ENCODE measurements around the gene TBC1D32.
"Not testable (repeated sequence)": the region's sequence is repeated elsewhere in the genome, so short reads cannot be mapped to it uniquely, and the experiment has no call there.

The TBC1D32 gene, protein sequence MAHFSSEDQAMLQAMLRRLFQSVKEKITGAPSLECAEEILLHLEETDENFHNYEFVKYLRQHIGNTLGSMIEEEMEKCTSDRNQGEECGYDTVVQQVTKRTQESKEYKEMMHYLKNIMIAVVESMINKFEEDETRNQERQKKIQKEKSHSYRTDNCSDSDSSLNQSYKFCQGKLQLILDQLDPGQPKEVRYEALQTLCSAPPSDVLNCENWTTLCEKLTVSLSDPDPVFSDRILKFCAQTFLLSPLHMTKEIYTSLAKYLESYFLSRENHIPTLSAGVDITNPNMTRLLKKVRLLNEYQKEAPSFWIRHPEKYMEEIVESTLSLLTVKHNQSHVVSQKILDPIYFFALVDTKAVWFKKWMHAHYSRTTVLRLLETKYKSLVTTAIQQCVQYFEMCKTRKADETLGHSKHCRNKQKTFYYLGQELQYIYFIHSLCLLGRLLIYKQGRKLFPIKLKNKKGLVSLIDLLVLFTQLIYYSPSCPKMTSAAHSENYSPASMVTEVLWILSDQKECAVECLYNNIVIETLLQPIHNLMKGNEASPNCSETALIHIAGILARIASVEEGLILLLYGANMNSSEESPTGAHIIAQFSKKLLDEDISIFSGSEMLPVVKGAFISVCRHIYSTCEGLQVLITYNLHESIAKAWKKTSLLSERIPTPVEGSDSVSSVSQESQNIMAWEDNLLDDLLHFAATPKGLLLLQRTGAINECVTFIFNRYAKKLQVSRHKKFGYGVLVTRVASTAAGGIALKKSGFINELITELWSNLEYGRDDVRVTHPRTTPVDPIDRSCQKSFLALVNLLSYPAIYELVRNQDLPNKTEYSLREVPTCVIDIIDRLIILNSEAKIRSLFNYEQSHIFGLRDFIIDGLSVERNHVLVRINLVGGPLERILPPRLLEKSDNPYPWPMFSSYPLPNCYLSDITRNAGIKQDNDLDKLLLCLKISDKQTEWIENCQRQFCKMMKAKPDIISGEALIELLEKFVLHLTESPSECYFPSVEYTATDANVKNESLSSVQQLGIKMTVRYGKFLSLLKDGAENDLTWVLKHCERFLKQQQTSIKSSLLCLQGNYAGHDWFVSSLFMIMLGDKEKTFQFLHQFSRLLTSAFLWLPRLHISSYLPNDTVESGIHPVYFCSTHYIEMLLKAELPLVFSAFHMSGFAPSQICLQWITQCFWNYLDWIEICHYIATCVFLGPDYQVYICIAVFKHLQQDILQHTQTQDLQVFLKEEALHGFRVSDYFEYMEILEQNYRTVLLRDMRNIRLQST

DNA sequence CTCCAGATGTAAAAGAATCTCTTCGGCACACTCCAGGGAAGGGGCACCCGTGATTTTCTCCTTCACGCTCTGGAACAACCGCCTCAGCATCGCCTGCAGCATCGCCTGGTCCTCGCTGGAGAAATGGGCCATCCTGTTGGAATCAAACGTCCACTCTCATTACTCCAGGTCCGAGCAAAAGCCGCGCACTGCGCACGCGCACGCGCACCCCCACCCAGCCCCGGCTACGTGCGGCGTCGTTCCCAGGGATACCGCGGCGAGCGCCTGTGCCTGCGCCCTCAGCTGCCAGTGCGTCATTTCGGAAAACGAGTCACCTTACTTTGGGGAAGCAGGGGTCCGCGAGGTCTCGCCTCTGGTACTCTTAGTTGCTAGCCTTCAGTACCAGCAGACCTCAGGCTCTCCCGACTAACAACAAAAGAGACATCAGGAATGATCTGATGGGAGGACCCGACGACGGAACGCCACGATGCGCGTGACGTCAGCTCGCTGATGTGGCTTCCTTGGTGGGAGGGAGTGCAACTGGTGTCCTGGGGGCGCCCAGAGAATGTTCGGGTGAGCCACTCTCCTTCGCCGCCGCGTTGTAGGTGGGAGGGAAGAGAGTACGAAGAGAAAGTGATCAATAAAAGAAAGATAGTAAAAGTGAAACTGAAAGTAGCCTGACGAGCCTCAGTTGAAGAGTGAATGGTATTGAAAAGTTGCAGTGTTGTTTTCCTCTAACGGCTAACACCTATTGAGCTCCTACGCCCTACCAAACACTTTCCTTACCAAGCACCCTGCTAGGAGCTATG is at the start of gene TBC1D32:
Gene TBC1D32, minus strand, starts transcription at position 182 of the 788 bp plus-strand sequence. Its CDS starts 50 bp downstream, at position 132.
- DNase-seq, result peak; percentile 81

GRCh38 chr6:121383478-121383877 is 49.2 kb upstream of the TBC1D32 start:
- DNase-seq, result no peak

- peak; percentile 3 for DNase-seq
Measured at GRCh38 chr6:121382467-121383121, 48.3 kb upstream of the TBC1D32 start.

DNA sequence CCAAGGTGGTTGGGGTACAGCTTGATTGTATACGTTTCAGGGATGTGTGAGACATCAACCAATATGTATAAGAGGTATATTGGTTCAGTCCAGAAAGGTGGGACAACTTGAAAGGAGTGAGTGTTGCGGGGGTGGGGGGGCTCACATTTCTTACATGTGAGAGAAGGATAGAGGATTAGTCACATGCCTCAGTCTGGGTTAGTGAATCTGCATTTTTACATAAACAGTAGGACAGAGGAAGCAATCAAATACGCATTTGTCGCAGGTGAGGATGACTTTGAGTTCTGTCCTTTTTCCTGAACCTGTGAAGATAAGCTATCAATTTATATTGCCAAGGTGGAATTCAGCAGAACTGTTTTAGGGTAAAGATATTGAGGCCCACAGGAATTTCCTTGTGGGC is 42.1 kb upstream of the TBC1D32 start:
- DNase-seq, result no peak

- DNase-seq, result not testable (repeated sequence)
Measured at GRCh38 chr6:121374219-121374618, 39.9 kb upstream of the TBC1D32 start.

- no peak for DNase-seq
Measured at GRCh38 chr6:121365536-121366521, 31.5 kb upstream of the TBC1D32 start.

- no peak for DNase-seq
Measured at GRCh38 chr6:121356575-121356974, 22.3 kb upstream of the TBC1D32 start.

GRCh38 chr6:121354764-121355163 is 20.5 kb upstream of the TBC1D32 start:
- no peak for DNase-seq

DNA sequence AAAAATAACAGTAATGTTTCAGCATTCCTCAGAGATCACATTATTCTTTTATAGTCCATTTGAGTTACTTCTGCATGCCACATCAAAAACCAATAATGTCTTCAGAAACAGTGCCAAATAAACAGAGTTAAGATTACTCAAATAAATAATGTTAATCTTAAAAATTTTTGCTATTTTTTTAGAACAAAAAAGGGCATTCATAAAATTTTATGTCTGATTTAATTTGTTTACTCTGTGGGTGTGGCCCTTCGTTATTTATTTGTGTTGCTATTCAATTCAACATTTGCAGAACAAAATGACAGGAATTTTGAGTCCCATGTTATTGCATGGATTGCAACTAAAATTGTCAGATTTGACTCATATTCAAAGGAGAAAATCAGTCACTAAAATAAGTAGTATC is 18.7 kb upstream of the TBC1D32 start:
- DNase-seq, result no peak

DNA sequence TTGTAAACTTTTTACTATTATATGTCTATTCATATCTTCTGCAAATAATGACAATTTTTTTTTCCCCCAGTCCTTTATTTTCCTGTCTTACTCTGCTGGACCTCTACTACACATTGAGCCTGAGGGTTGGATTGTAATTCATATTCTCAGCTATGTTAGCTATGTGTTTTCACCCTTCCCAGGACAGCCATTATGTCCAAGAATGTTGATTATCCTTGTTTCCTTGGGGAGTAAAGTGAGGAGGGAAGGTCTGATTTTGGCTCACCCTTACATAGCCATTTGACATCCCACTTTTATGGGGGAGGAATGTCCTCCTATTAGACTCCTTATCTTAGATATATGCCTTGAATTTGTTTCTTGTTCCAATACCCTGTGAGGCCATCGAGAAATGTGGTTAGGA is 17.6 kb upstream of the TBC1D32 start:
- no peak for DNase-seq

DNA sequence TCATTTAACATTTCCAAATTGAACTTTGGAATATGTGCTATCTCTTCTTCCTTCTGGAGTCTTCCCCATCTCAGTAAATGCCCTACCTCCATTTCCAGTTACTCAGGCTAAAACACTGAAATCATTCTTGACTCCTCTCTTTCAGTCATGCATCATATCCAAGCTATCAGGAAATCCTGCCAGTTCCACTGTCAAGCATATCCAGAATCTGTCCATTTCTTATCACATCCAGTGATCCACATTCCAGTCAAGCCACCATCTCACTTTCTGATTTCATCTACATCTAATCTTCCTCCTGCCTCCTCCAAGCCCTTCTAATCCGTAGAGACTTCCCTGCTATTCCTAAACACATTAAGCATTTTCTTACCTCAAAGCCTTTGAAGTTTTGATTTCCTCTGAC is 15.3 kb upstream of the TBC1D32 start:
- DNase-seq, result no peak

- no peak for DNase-seq
Measured at GRCh38 chr6:121347484-121347883, 13.2 kb upstream of the TBC1D32 start.

GRCh38 chr6:121344539-121344938 is 10.3 kb upstream of the TBC1D32 start:
- DNase-seq, result no peak

- no peak for DNase-seq
Measured at GRCh38 chr6:121339639-121340226, 5.5 kb upstream of the TBC1D32 start.

DNA sequence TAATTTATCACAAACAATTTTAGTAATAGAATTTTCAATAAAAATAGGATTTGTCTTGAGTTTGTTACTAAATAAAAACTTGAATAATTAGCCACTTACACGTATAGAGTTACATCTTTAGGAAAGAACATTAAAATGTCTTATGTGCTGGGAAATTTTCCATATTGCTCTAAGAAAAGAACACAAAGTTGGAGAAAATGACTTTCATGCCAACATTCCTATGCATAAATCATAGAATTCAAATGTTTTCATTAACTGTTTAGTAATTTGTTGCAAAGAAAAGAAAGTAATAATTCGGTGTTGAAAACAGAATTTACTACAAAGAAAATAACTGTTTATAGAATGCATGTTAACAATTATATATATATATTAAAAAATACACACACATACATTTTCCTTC is 4.7 kb upstream of the TBC1D32 start:
- no peak for DNase-seq

DNA sequence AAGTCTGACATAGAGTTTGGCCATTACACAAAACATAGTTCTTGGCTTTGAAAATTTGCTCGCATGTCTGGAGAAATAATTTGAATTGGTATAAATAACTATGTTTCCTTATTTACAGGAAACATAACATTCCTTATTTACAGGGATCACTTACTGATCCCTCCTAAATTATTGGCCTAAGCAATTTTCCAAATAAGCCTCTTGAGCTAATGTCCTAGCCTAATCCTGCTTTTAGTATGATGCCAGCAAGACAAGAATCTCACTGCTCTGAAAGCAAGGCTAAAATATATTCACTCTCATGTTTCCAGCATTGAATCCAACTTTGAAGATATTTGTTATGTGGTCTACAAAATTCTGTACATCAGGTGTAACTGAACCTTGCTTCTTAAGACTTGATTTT is 4.1 kb upstream of the TBC1D32 start:
- DNase-seq, result no peak

DNA sequence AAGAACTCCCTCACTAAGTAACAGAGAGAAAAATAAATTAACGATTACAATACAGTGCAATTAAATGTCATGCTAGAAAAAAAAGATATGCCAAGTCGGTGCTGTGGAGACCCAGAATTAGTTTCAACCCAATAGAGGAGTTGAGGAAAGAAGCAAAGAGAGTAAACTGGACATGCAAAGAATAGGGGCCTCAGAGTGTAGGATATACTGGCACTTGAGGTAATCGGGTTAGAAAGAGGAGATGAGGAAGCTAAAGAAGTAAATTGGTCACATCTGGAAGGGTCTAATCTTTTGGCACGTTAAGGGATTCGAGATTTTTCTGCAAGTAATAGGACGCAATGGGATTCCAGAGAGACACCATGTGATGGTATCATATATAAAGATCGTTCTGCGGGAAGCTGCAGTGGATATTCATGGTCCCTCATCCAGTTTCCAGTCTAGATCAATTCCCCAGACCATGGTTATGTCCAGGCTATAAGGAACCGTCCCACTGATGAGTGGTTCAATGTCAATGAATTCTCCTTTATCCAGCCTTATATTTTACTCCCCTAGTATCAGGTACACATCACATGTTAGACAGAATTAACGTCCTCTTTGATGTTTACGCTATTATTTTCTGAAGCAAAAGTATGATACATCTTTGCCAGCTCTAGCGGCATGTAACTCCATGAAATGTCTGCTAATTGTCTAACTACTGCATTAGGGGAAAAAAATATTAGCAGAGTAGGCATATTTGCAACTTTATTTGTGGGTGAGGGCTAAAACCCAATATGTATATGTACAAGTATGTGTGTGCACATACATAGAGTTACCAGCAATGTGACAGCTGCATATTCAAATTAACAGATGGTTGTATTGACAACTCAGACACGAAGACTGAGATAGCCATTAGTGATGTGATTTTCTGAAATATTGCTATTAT is 1.1 kb upstream of the TBC1D32 start:
- peak; percentile 30 for DNase-seq

DNA sequence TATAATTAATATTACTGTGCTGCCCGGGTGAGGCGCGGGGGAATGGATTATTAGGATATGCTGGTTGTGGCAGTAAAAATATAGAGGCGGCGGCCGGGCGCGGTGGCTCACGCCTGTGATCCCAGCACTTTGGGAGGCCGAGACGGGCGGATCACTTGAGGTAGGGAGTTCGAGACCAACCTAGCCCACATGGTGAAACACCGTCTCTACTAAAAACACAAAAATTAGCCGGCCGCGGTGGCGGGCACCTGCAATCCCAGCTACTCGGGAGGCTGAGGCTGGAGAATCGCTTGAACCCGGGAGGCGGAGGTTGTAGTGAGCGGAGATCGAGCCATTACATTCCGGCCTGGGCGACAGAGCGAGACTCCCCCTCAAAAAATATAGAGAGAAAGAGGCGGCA is 586 bp downstream of the TBC1D32 start:
- not testable (repeated sequence) for DNase-seq

DNA sequence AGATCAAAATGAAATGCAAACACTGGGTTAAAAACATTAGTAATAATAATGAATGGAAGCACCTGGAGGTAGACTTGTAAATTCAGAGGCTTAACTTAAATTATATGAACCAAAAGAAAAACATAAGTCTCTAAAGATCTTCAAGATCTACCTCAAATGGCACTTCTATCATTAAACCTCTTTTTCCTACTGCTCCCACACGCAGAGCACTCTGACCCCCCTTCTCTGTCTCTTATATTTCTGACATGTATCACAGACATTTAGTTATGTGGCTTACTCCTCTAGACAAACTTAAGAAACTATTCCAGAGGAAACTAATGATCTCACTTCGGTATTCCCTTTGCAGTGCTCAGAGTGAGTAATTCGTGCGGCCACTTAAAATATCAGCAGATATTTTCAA is 1.1 kb downstream of the TBC1D32 start:
- DNase-seq, result no peak
